H1 (cell line): ENCODE data around the gene CAMTA1. TPM values are rescaled to one million over a fixed set of nuclear protein-coding genes. Genes with fewer than 3 reads are reported as not detected.

Source experiments
- CTCF ChIA-PET: fragments of 300-600 bp; sonication (Branson Sonifier 250); formaldehyde crosslinking; loops from one replicate; lab custom pipeline; 2021; ENCODE audit not compliant: partially characterized antibody; lab: Charles Lee
- POLR2A ChIA-PET: fragments of 300-600 bp; sonication (Branson Sonifier 250); formaldehyde crosslinking; loops from one replicate; lab custom pipeline; 2021; ENCODE audit warnings: inconsistent platforms; ENCODE audit not compliant: partially characterized antibody; lab: Charles Lee
- DNase-seq, 2 experiments: peaks; one replicate each; pipeline versions ENCODE4 v3.0.0 to v3.0.0-alpha.2; 2010 to 2022; ENCODE audit warnings: low spot score in 2 of 2, low read depth in 1 of 2, mixed read lengths in 1 of 2
- FAIRE-seq: peaks from 2 replicates; lab custom pipeline; 2011; peaks lifted over from hg19 to GRCh38; lab: Jason Lieb, UNC
- H2AFZ ChIP-seq: 2 replicates; pipeline ENCODE4 v1.8.1; 2012; ENCODE audit warnings: low read length, inconsistent platforms
- H2AK5ac ChIP-seq: 2 replicates; pipeline ENCODE4 v1.6.1; 2013; ENCODE audit warnings: low read depth, low read length
- H2BK120ac ChIP-seq: replicated peaks from 2 replicates; pipeline ENCODE3; 2013; ENCODE audit warnings: low read depth, low read length, inconsistent platforms
- H2BK12ac ChIP-seq: 2 replicates; pipeline ENCODE4 v1.6.1; 2013; ENCODE audit warnings: low read depth, low read length
- H2BK15ac ChIP-seq: 2 replicates; pipeline ENCODE4 v1.6.1; 2013; ENCODE audit warnings: low read length
- H2BK20ac ChIP-seq: 2 replicates; pipeline ENCODE4 v1.6.1; 2013; ENCODE audit warnings: low read length
- H2BK5ac ChIP-seq: 2 replicates; pipeline ENCODE4 v1.6.1; 2013; ENCODE audit warnings: low read depth, low read length
- H3K14ac ChIP-seq: 2 replicates; pipeline ENCODE4 v1.6.1; 2013; ENCODE audit warnings: inconsistent platforms; ENCODE audit not compliant: insufficient read length
- H3K18ac ChIP-seq: 2 replicates; pipeline ENCODE4 v1.6.1; 2013; ENCODE audit warnings: low read length; ENCODE audit errors: extremely low read depth
- H3K23ac ChIP-seq: 2 replicates; pipeline ENCODE4 v1.6.1; 2013; ENCODE audit warnings: inconsistent platforms; ENCODE audit not compliant: insufficient read length
- H3K23me2 ChIP-seq: 2 replicates; pipeline ENCODE4 v1.6.1; 2013; ENCODE audit warnings: low read depth, low read length
- H3K27ac ChIP-seq: 2 replicates; pipeline ENCODE4 v1.6.1; 2011; ENCODE audit warnings: low read depth, low read length, inconsistent platforms
- H3K27me3 ChIP-seq, 4 experiments: replicated peaks in 1 of 4; 1 replicate in 1 of 4; 2 replicates in 3 of 4; pipeline versions ENCODE4 v1.6.1 to v1.8.1; 2011 to 2013; ENCODE audit warnings: low read length in 3 of 4, mild to moderate bottlenecking in 3 of 4, inconsistent platforms in 2 of 4, mixed read lengths in 2 of 4, moderate library complexity in 1 of 4; ENCODE audit not compliant: control insufficient read depth in 3 of 4, insufficient read depth in 3 of 4; ENCODE audit errors: extremely low read depth in 1 of 4
- H3K36me3 ChIP-seq, 4 experiments: 2 replicates each; pipeline versions ENCODE4 v1.6.1 to v1.8.1; 2011 to 2013; ENCODE audit warnings: mild to moderate bottlenecking in 4 of 4, low read length in 3 of 4, moderate library complexity in 2 of 4, control low read depth in 1 of 4, inconsistent platforms in 1 of 4; ENCODE audit not compliant: insufficient read depth in 4 of 4, control insufficient read depth in 2 of 4
- H3K4ac ChIP-seq: replicated peaks from 2 replicates; pipeline ENCODE3; 2013; ENCODE audit warnings: low read length, low read depth, mixed read lengths, inconsistent platforms; ENCODE audit not compliant: insufficient read length
- H3K4me1 ChIP-seq, 4 experiments: replicated peaks in 1 of 4; 1 replicate in 1 of 4; 2 replicates in 3 of 4; pipeline versions ENCODE4 v1.6.1 to v1.8.1; 2011 to 2013; ENCODE audit warnings: low read length in 3 of 4, inconsistent platforms in 2 of 4, mixed read lengths in 1 of 4; ENCODE audit not compliant: insufficient read depth in 4 of 4, control insufficient read depth in 3 of 4
- H3K4me2 ChIP-seq, 2 experiments: 2 replicates each; pipeline versions ENCODE4 v1.6.1 to v1.8.1; 2011 to 2013; ENCODE audit warnings: low read depth in 2 of 2, low read length in 2 of 2, control low read depth in 1 of 2, inconsistent platforms in 1 of 2, mild to moderate bottlenecking in 1 of 2; ENCODE audit not compliant: insufficient read depth in 1 of 2
- H3K4me3 ChIP-seq, 4 experiments: fragments of 200-600, 300-600 bp in 1 of 4; sonication (generic), shearing (Covaris generic), sonication (Bioruptor Twin) in 1 of 4; 2 replicates each; pipeline versions ENCODE4 v1.5.1 to v1.8.1; 2011 to 2016; ENCODE audit warnings: low read length in 4 of 4, low read depth in 3 of 4, control low read depth in 2 of 4, inconsistent platforms in 2 of 4, mild to moderate bottlenecking in 2 of 4, mixed read lengths in 1 of 4, moderate library complexity in 1 of 4; ENCODE audit not compliant: insufficient read depth in 2 of 4; ENCODE audit errors: extremely low read depth in 1 of 4
- H3K56ac ChIP-seq: replicated peaks from 2 replicates; pipeline ENCODE3; 2013; ENCODE audit warnings: low read depth, mild to moderate bottlenecking, mixed read lengths, low read length, inconsistent platforms; ENCODE audit not compliant: insufficient read length
- H3K79me1 ChIP-seq: 2 replicates; pipeline ENCODE4 v1.6.1; 2013; ENCODE audit warnings: low read depth, low read length, control low read depth
- H3K79me2 ChIP-seq, 2 experiments: 2 replicates each; pipeline versions ENCODE4 v1.6.1 to v1.8.1; 2012 to 2013; ENCODE audit warnings: low read length in 2 of 2, mild to moderate bottlenecking in 2 of 2, inconsistent platforms in 1 of 2; ENCODE audit not compliant: insufficient read depth in 2 of 2, control insufficient read depth in 1 of 2
- H3K9ac ChIP-seq, 4 experiments: replicated peaks in 1 of 4; 1 replicate in 1 of 4; 2 replicates in 3 of 4; pipeline versions ENCODE4 v1.6.1 to v1.8.1; 2011 to 2013; ENCODE audit warnings: low read depth in 3 of 4, low read length in 3 of 4, control low read depth in 2 of 4, mild to moderate bottlenecking in 2 of 4, moderate library complexity in 2 of 4, inconsistent platforms in 1 of 4; ENCODE audit errors: extremely low read depth in 1 of 4
- H3K9me3 ChIP-seq, 2 experiments: 2 replicates each; pipeline versions ENCODE4 v1.6.1 to v1.8.1; 2012 to 2013; ENCODE audit warnings: mild to moderate bottlenecking in 2 of 2, moderate library complexity in 2 of 2, control low read depth in 1 of 2, inconsistent platforms in 1 of 2, low read depth in 1 of 2, low read length in 1 of 2, mixed read lengths in 1 of 2; ENCODE audit not compliant: insufficient read depth in 2 of 2
- H4K20me1 ChIP-seq, 2 experiments: replicated peaks in 1 of 2; 2 replicates each; pipeline versions ENCODE3 to v1.8.1; 2011 to 2013; ENCODE audit warnings: inconsistent platforms in 2 of 2, low read length in 2 of 2, mild to moderate bottlenecking in 1 of 2; ENCODE audit not compliant: insufficient read depth in 2 of 2, control insufficient read depth in 1 of 2
- H4K5ac ChIP-seq: 2 replicates; pipeline ENCODE4 v1.6.1; 2013; ENCODE audit warnings: low read length, low read depth, mixed read lengths, inconsistent platforms; ENCODE audit not compliant: insufficient read length
- H4K8ac ChIP-seq: 2 replicates; pipeline ENCODE4 v1.8.0; 2013; ENCODE audit warnings: mild to moderate bottlenecking, moderate library complexity, low read length, inconsistent platforms; ENCODE audit not compliant: insufficient read depth; ENCODE audit errors: extremely low read depth
- H4K91ac ChIP-seq: replicated peaks from 2 replicates; pipeline ENCODE3; 2013; ENCODE audit warnings: low read length, mixed read lengths, inconsistent platforms; ENCODE audit not compliant: insufficient read length
- CHD2 ChIP-seq: IDR thresholded peaks from 2 replicates; pipeline ENCODE4 v1.6.1; 2012; ENCODE audit warnings: low read length, improper control_type of control experiment
- CTCF ChIP-seq, 3 experiments: IDR thresholded peaks; 1 replicate in 2 of 3; 2 replicates in 1 of 3; pipeline versions ENCODE4 v1.5.1 to v1.6.1; 2011; ENCODE audit warnings: low read length in 3 of 3, mild to moderate bottlenecking in 3 of 3, inconsistent platforms in 2 of 3, low read depth in 1 of 3, moderate library complexity in 1 of 3; ENCODE audit not compliant: insufficient read depth in 1 of 3; ENCODE audit errors: control extremely low read depth in 1 of 3
- E2F6 ChIP-seq: IDR thresholded peaks from 2 replicates; pipeline ENCODE4 v1.6.1; 2012; ENCODE audit warnings: inconsistent platforms
- EP300 ChIP-seq, 2 experiments: IDR thresholded peaks; 1 replicate in 1 of 2; 2 replicates in 1 of 2; pipeline ENCODE4 v1.6.1; 2011 to 2012; ENCODE audit warnings: low read depth in 2 of 2, low read length in 2 of 2, mild to moderate bottlenecking in 2 of 2, borderline replicate concordance in 1 of 2, inconsistent platforms in 1 of 2, moderate library complexity in 1 of 2
- JUND ChIP-seq: IDR thresholded peaks from 2 replicates; pipeline ENCODE4 v1.6.1; 2011; ENCODE audit warnings: mild to moderate bottlenecking, improper control_type of control experiment, low read length
- KDM4A ChIP-seq: IDR thresholded peaks from one replicate; pipeline ENCODE4 v1.7.1; 2012; ENCODE audit warnings: low read depth, mild to moderate bottlenecking, moderate library complexity, low read length, inconsistent platforms; ENCODE audit not compliant: severe bottlenecking
- RXRA ChIP-seq: IDR thresholded peaks from 2 replicates; pipeline ENCODE4 v1.6.1; 2011; ENCODE audit warnings: low read depth, mild to moderate bottlenecking, low read length, moderate library complexity; ENCODE audit not compliant: insufficient read depth
- SRF ChIP-seq: IDR thresholded peaks from 2 replicates; pipeline ENCODE4 v1.6.1; 2011; ENCODE audit warnings: mild to moderate bottlenecking, low read depth, low read length, moderate library complexity
- whole genome bisulfite sequencing, 2 experiments: shearing (Covaris generic) in 1 of 2; methylation state at CpG; one replicate each; pipeline versions ENCODE4 v1.1.6 to v1.1.7; 2013 to 2015; ENCODE audit warnings: low lambda C conversion rate in 2 of 2, mixed read lengths in 2 of 2, inconsistent platforms in 1 of 2, low coverage in 1 of 2, missing lambda C conversion rate in 1 of 2; ENCODE audit not compliant: insufficient replicate concordance in 2 of 2, insufficient coverage in 1 of 2, insufficient read length in 1 of 2; ENCODE audit errors: extremely low coverage in 1 of 2, missing lambda C conversion rate in 1 of 2; 5-methylcytosine and 5-hydroxymethylcytosine counted together
- polyA plus RNA-seq, 7 experiments: library from polyadenylated mRNA; depleted of rRNA in 3 of 7; stranded (reverse) in 5 of 7; unstranded in 2 of 7; fragments of >200 nt in 5 of 7; fragments of 200-250 nt in 2 of 7; gene quantifications; 1 replicate in 5 of 7; 2 replicates in 1 of 7; 4 replicates in 1 of 7; pipeline versions ENCODE4 v1.2.1 to v1.2.3, GENCODE V29; 2011 to 2013; ENCODE audit warnings: missing spikeins in 2 of 7, mixed read lengths in 2 of 7
- total RNA-seq: library from RNA; stranded (reverse); fragmentation: NEBNext Ultra II Directional; extraction: Animal tissue kit (Norgen Biotek cat#: 25700); gene quantifications from 2 replicates; pipeline ENCODE4 v1.2.1, GENCODE V29; 2021

Gene CAMTA1
- total and polyA plus RNA-seq, 2 of the 8 experiments (the other 6 are each of a cell fraction or from before 2014, with no cell fraction given) = 65.0 to 119 TPM

GRCh38 chr1:6888268-6888667, 103.0 kb downstream of the CAMTA1 start:
- Histone ChIP-seq H2BK5ac (no peak overlapping the region), H3K27ac (no peak overlapping the region), H3K4me2 (no peak overlapping the region), H2BK20ac (no peak overlapping the region), H4K20me1 (peaks cover 2 to 7% of the 10 kb centered on the region in 2 experiments), H3K9ac (no peak overlapping the region), H2BK15ac (no peak overlapping the region), H2BK12ac (no peak overlapping the region), H3K36me3 (no peaks in the 10 kb centered on the region), H2AK5ac (no peak overlapping the region), H3K79me1 (peaks cover 5% of the 10 kb centered on the region; the same call in 1 of the 2 replicates), H4K5ac (no peak overlapping the region), H3K4me1 (no peaks in the 10 kb centered on the region), H3K23me2 (no peaks in the 10 kb centered on the region), H3K27me3 (no peaks in the 10 kb centered on the region), H2BK120ac (no peak overlapping the region), H3K9me3 (no peaks in the 10 kb centered on the region), H4K91ac (no peak overlapping the region), H2AFZ (no peak overlapping the region), H3K18ac (no peak overlapping the region), H3K14ac (no peak overlapping the region), H3K4me3 (no peak overlapping the region), H3K79me2 (no peaks in the 10 kb centered on the region), H4K8ac (no peak overlapping the region), H3K56ac (no peak overlapping the region), H3K23ac (no peak overlapping the region), H3K4ac (no peak overlapping the region)
- POLR2A ChIA-PET = interaction anchor here (0.9 kb wide), 1 partner anchor 43 kb away, joined by 3 read pairs; no protein-coding TSS in a partner anchor
- 100% methylated on average over 3 of the region's 3 CpGs; no CpG with 5 or more reads in 1 of the 2 experiments for WGBS, 2 experiments
- FAIRE-seq = no peak
- DNase-seq = no peak
- CTCF ChIA-PET = interaction anchor here (0.6 to 4.6 kb wide), 5 partner anchors 14 to 320 kb away, joined by 4 to 33 read pairs (median 4); no protein-coding TSS in a partner anchor
- TF ChIP-seq RXRA (no peak), SRF (no peak), CHD2 (no peak), EP300 (IDR thresholded peaks at IDR 0.05; ENCODE audit: borderline replicate concordance in 1 of 2, low read depth in 2 of 2, low read length in 2 of 2) (no peak), KDM4A (no peak), CTCF (IDR thresholded peaks at IDR 0.05; ENCODE audit: control extremely low read depth in 1 of 3, insufficient read depth in 1 of 3, low read depth in 1 of 3, low read length in 3 of 3) (no peak), JUND (no peak), E2F6 (no peak)
